ENCODE data around the gene KCNQ2.

KCNQ2 gene

DNA sequence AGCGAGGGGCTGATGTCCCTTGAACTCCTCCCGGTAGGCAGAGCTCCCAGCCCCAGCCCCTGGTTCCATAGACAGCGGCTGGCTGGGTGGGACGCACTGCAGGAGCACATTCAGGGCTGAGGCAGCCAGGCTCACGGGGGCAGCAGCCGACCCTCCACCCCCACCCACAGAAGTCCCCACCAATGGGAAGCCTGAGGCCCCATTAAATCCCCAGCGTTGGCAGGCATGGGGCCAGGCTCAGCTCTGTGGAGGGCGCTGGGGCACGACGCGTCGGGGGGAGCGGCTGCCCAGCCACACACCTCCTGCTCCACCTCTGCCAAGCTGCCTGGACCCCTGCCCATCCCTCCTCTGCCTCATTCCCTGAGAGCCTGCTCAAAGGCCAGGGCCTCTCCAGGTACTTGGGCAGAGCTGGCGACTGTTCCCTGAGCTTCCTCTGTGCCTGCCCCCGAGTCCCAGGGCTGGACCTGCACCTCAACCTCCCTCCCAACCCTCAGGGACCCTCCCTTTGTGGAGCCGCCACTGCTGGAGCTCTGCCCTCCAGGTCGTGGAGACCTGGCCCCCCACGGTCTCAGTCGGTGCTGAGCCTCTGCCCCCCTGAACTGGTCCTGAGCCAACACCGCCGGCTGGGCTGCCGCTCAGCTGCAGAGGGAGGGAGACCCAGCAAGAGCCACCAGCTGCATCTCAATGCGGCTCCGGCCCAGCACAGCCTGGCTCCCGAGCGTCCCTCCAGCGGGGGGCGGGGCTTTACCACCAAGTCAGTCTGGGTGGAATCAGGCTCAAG is 120.5 kb downstream of the KCNQ2 start:
- no peak for FAIRE-seq

DNA sequence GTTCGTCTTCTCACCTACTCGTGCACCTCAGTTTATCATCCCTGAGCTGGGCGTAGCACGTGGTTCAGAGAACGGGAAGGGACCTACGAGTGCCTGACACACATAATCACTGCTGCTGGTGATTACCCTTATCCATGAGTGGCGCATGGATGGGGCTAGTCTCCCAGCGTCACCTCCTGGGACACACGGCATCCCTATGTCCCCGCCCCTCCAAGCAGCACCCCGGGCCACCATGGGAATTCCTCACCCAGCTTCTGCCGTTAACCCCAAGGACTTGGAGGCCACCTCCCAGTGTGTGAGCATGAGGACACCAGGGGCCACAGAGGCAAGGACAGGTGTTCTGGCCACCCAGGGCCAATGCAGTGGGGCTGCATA is 121.1 kb downstream of the KCNQ2 start:
- FAIRE-seq: no peak

DNA sequence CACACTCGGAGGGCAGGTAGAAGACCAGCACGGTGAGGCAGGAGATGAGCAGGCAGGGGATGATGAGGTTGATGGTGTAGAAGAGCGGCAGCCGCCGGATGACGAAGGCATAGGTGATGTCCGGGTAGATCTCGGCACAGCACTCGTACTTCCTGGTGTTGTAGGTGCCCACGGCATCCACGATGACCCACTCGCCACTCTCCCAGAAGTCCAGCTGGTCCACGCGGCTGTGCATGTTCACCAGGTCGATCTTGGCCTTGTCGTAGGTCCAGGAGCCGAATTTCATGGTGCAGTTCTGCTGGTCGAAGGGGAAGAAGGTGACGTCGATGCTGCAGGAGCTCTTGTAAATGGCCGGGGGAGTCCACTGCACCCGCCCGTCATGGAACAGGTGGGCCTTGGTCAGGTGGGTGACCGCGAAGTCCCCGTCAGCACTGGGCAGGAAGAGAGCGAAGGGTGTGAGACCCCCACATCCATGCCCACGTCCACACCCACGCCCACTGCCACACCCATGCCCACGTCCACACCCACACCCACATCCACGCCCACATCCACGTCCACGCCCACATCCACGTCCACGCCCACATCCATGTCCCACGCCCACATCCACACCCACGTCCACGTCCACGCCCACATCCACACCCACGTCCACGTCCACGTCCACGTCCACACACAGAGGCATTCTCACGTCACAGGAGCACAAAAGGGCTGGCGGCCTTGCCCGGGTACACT is 121.7 kb downstream of the KCNQ2 start:
- no peak for FAIRE-seq
